ENCODE data around the gene KIF9.

DNA sequence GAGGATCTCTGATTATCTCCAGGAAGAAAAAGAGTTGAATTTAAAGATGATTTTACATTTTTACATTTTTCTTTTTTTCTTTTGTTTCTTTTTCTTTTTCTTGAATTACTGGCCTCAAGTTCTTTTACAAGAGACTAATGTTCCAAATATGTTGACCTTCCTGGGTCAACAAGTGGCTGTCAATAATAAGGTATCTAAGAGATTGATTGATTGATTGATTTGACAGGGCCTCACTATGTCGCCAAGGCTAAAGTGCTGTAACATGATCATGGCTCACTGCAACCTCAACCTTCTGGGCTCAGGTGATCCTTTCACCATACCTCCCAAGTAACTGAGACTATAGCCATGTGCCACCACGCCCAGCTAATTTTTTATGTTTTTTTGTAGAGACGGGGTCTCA is 44.6 kb downstream of the KIF9 start:
- TF ChIP-seq ZNF274 (IDR thresholded peaks at IDR 0.05; ENCODE audit: borderline replicate concordance, extremely low read depth, low read length) (no peak), EZH2 (IDR thresholded peaks at IDR 0.05; ENCODE audit: low read depth, low read length, severe bottlenecking) (no peak), SUZ12 (IDR thresholded peaks at IDR 0.05; ENCODE audit: low read length) (no peak), TAF1 (IDR thresholded peaks at IDR 0.05; ENCODE audit: low read depth, low read length) (no peak), CTCF (IDR thresholded peaks at IDR 0.05; ENCODE audit: control extremely low read depth in 1 of 3, insufficient read depth in 1 of 3, low read depth in 1 of 3, low read length in 3 of 3) (no peak), NANOG (IDR thresholded peaks at IDR 0.05; ENCODE audit: insufficient read depth, low read depth, low read length, poor library complexity, severe bottlenecking) (no peak), YY1 (IDR thresholded peaks at IDR 0.05; ENCODE audit: low read depth, low read length) (no peak)
